ENCODE results near the gene MAD1L1.
A peak's percentile ranks its signal among the peaks of the same experiment; 100 is the strongest.
"Not testable (repeated sequence)": the region's sequence is repeated elsewhere in the genome, so short reads cannot be mapped to it uniquely, and the experiment has no call there.

MAD1L1 gene

DNA sequence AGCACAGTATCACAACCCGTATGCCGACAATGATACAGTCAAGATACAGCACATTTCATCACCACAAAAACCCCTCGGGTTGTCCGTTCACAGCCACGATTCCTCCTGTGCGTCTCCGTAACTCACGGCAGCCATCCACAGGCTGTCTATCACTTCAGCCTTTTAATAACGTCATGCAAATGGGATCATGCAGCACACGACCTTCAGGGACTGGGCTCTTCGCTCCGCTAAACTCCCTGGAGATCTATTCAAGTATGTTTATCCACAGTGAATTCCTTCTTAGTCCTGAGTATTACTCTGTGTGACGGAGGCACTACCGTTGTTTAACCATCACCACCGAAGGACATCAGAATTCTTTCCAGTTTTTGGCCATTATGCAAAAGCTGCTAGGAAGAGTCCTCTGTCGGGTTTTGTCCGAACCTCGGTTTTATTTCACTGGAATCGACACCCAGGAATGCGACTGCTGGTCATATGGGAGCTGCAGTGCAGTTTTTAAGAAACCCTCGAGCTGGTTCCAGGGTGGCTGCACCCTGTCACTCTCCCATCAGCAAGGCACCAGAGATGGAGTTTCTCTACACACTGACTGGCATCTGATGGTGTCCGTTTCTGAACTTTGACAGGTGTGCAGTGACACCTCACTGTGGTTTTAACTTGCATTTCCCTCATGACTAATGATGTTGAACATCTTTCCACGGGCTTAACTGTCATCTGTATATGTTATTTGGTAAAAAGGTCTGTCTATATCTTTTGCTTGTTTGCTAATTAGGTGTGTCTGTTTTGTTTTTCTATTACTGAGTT lies 193.6 kb downstream of the MAD1L1 start:
- no peak for DNase-seq (ENCODE audit: low read depth)
- TF ChIP-seq, protein P1, sequence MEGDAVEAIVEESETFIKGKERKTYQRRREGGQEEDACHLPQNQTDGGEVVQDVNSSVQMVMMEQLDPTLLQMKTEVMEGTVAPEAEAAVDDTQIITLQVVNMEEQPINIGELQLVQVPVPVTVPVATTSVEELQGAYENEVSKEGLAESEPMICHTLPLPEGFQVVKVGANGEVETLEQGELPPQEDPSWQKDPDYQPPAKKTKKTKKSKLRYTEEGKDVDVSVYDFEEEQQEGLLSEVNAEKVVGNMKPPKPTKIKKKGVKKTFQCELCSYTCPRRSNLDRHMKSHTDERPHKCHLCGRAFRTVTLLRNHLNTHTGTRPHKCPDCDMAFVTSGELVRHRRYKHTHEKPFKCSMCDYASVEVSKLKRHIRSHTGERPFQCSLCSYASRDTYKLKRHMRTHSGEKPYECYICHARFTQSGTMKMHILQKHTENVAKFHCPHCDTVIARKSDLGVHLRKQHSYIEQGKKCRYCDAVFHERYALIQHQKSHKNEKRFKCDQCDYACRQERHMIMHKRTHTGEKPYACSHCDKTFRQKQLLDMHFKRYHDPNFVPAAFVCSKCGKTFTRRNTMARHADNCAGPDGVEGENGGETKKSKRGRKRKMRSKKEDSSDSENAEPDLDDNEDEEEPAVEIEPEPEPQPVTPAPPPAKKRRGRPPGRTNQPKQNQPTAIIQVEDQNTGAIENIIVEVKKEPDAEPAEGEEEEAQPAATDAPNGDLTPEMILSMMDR (conservative IDR thresholded peaks at IDR 0.05; ENCODE audit: control insufficient read depth, insufficient read depth, low read depth, low read length): no peak
- no peak overlapping the region for H3K4me3 ChIP-seq (ENCODE audit: control insufficient read depth, low read depth, low read length)

DNA sequence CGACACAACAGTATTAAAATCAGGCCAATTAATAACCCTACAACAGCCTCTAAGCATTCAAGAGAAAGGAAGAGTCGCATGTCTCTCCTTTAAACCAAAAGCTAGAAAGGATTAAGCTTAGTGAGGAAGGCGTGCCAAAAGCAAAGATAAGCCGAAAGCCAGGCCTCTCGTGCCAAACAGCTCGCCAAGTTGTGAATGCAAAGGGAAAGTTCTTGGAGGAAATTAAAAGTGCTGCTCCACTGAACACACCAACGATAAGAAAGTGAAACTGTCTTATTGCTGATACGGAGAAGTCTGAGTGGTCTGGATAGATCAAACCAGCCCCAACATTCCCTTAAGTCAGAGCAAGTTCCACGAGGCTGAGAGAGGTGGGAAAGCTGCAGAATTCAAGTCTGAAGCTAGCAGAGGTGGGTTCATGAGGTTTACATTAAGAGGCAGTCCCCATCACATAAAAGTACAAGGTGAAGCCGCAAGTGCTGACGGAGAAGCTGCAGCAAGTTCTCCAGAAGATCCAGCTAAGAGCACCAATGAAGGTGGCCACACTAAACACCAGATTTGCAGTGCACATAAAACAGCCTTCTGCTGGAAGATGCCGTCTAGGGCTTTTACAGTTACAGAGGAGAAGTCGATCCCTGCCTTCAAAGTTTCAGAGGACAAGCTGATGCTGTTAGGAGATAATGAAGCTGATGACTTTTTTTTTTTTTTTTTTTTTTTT lies 194.8 kb downstream of the MAD1L1 start:
- peak overlapping the region; percentile 15 for H3K4me3 ChIP-seq (ENCODE audit: control insufficient read depth, low read depth, low read length)
- DNase-seq (ENCODE audit: low read depth): peak; percentile 49
- TF ChIP-seq, protein P1 (conservative IDR thresholded peaks at IDR 0.05; ENCODE audit: control insufficient read depth, insufficient read depth, low read depth, low read length): no peak

DNA sequence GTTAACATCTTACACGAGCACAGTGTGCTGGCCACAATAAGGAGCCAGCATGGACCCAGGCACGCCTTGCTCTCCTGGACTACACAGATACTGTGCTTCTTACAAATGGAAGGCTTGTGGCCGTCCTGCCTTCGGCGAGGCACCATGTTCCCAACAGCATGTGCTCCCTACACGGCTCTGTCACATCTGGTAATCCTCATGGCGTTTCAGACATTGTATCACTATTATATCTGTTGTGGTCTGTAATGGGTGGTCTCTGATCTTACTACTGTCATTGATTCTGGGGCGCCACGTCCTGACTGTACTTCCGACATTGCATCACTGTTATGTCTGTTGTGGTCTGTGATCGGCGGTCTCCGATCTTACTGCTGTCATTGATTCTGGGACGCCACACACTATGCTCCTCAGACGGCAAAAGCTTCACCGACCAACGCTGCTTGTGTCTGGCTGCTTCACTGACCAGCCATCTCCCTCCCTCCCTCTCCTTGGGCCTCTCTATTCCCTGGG lies 195.4 kb downstream of the MAD1L1 start:
- H3K4me3 ChIP-seq (ENCODE audit: control insufficient read depth, low read depth, low read length): peak overlapping the region; percentile 15
- TF ChIP-seq, protein P1 (conservative IDR thresholded peaks at IDR 0.05; ENCODE audit: control insufficient read depth, insufficient read depth, low read depth, low read length): no peak
- no peak for DNase-seq (ENCODE audit: low read depth)

DNA sequence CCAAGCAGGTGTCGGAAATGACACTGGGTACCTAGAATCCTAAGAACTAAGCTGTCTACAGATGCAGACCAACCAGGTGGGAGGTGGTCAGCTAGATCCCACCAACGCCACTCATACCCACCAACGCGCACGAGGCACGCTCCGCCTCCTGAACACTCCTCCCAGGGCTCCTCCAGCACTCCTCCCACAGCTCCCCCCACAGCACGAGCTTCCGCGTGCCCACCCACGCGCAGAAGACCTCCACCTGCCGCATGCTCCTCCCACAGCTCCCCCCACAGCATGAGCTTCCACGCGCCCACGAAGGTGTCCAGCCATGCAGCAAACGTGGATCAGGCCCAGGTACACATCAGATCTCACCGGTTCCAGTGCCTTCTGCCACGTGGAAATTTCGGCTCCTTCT lies 196.0 kb downstream of the MAD1L1 start:
- no peak for DNase-seq (ENCODE audit: low read depth)
- H3K4me3 ChIP-seq (ENCODE audit: control insufficient read depth, low read depth, low read length): no peak overlapping the region
- TF ChIP-seq, protein P1 (conservative IDR thresholded peaks at IDR 0.05; ENCODE audit: control insufficient read depth, insufficient read depth, low read depth, low read length): no peak

DNA sequence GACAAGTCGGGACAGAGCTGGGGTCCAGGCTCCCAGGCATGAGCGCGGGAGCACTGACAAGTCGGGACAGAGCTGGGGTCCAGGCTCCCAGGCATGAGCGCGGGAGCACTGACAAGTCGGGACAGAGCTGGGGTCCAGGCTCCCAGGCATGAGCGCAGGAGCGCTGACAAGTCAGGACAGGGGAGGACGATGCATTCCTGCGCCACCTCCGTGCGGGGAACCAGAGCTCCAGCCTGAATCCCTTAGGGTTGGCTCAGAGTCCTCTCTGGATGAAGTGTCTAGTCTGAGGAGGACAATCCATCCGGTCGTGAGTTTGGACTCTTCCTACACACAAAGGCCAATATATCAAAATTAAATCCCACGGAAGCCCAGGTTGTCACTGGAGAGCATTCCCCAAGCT lies 196.5 kb downstream of the MAD1L1 start:
- DNase-seq (ENCODE audit: low read depth); H3K4me3 ChIP-seq (ENCODE audit: control insufficient read depth, low read depth, low read length): not testable (repeated sequence)

DNA sequence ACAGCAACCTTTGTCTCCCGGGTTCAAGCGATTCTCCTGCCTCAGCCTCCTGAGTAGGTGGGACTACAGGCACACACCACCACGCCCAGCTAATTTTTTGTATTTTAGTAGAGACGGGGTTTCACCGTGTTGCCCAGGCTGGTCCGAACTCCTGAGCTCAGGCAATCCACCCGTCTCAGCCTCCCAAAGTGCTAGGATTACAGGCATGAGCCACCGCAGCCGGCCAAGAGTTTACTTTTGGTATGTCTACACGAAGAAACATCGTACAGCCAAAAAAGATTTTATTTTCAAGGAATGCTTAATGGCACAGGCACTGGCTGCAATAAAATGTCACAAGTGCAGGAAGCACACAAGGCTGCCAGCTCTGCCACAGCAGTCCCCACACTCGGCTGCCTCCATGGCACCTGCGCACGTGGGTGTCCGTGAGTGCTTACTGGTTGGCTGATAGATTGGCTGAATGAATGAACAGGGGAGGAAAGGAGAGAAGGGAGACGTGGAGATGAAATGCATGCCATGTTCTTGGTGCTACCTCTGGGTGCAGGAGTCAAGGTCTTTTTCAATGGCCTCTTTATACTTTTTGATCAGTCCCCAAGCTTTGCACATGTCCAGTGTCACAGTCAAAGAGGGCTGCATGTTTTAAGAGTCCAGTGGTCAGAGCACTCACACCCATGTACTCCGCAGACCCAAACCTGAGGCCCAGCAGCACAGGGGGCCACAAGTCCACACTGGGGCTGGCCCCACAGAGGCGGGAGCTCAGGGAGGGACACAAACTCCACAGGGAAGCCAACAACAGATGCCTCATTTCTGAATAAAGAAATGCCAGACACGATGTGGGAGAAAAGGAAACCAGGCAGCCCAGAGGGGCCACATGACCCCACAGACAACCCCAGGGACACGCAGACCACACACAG lies 198.2 kb downstream of the MAD1L1 start:
- no peak overlapping the region for H3K4me3 ChIP-seq (ENCODE audit: control insufficient read depth, low read depth, low read length)
- DNase-seq (ENCODE audit: low read depth): no peak
- TF ChIP-seq, protein P1 (conservative IDR thresholded peaks at IDR 0.05; ENCODE audit: control insufficient read depth, insufficient read depth, low read depth, low read length): no peak

Measured in fibroblast of mammary gland (primary cell).